ENCODE measurements around the gene ODR4.

DNA sequence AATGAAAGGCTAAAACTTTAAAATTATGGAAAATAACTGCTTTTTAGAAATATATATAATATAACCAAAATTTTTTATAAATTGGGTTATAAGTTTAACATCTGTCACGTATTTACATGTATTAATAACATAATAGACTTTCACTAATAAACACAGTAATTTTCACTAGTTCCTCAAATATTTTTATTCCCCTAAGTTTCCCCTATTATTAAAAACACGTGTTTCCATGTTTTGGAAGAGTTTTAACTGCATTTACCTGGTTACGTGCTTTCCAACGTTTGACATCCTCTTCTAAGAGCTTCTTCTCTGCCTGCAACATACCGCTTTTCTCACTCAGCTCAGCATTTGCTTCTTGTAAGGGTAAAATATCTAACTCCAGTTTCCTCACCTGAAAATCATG, 34.9 kb upstream of the ODR4 start:
- TF ChIP-seq, protein P1, sequence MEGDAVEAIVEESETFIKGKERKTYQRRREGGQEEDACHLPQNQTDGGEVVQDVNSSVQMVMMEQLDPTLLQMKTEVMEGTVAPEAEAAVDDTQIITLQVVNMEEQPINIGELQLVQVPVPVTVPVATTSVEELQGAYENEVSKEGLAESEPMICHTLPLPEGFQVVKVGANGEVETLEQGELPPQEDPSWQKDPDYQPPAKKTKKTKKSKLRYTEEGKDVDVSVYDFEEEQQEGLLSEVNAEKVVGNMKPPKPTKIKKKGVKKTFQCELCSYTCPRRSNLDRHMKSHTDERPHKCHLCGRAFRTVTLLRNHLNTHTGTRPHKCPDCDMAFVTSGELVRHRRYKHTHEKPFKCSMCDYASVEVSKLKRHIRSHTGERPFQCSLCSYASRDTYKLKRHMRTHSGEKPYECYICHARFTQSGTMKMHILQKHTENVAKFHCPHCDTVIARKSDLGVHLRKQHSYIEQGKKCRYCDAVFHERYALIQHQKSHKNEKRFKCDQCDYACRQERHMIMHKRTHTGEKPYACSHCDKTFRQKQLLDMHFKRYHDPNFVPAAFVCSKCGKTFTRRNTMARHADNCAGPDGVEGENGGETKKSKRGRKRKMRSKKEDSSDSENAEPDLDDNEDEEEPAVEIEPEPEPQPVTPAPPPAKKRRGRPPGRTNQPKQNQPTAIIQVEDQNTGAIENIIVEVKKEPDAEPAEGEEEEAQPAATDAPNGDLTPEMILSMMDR (IDR thresholded peaks at IDR 0.05; ENCODE audit: extremely low read depth in 1 of 2, insufficient read depth in 1 of 2, low read depth in 1 of 2, low read length in 2 of 2) = no peak
- TF ChIP-seq MAX (IDR thresholded peaks at IDR 0.05; ENCODE audit: insufficient read depth, insufficient read length) = no peak
- no peak for TF ChIP-seq MYC (IDR thresholded peaks at IDR 0.05; ENCODE audit: low read depth, low read length)
- TF ChIP-seq FOS (IDR thresholded peaks at IDR 0.05; ENCODE audit: borderline replicate concordance, insufficient read depth, low read length) = no peak
- no peak for TF ChIP-seq POLR2A (IDR thresholded peaks at IDR 0.05; ENCODE audit: low read depth, low read length)
- no peak for TF ChIP-seq EZH2 (IDR thresholded peaks at IDR 0.05; ENCODE audit: borderline replicate concordance, low read depth, low read length, severe bottlenecking)

All from endothelial cell of umbilical vein (primary cell).